Caco-2 (cell line): ENCODE measurements around the gene TMEM37. TPM values are rescaled to one million over a fixed set of nuclear protein-coding genes. Genes with fewer than 3 reads are reported as not detected.

Source experiments
- BruUV-seq: library from RNA; stranded (reverse); fragments of 400-500 nt; replicated peaks from 2 replicates; lab custom pipeline; 2021; lab: Mats Ljungman, UMichigan
- CTCF ChIA-PET: fragments of 300-600 bp; sonication (Branson Sonifier 250); formaldehyde crosslinking; loops from one replicate; lab custom pipeline; 2022; ENCODE audit warnings: antibody characterized with exemption; lab: Charles Lee
- POLR2A ChIA-PET: fragments of 300-600 bp; sonication (Branson Sonifier 250); formaldehyde crosslinking; loops from one replicate; lab custom pipeline; 2022; ENCODE audit warnings: antibody characterized with exemption; lab: Charles Lee
- DNase-seq, 2 experiments: peaks; one replicate each; pipeline versions ENCODE4 v3.0.0 to v3.0.0-alpha.2; 2020 to 2022
- H3K27me3 ChIP-seq: replicated peaks from 2 replicates; pipeline ENCODE4 v1.6.0; 2011; ENCODE audit warnings: low read length; ENCODE audit not compliant: control insufficient read depth, insufficient read depth
- H3K36me3 ChIP-seq: 2 replicates; pipeline ENCODE4 v1.5.1; 2011; ENCODE audit warnings: low read length; ENCODE audit not compliant: control insufficient read depth, insufficient read depth
- H3K4me1 ChIP-seq: fragments of 250-450 bp; sonication (Bioruptor Pico); 2 replicates; pipeline ENCODE4 v1.5.1; 2020; ENCODE audit warnings: mild to moderate bottlenecking
- H3K4me3 ChIP-seq: 2 replicates; pipeline ENCODE4 v1.5.1; 2011; ENCODE audit warnings: low read depth, mild to moderate bottlenecking, control low read depth, low read length
- H3K9me3 ChIP-seq: fragments of 250-450 bp; sonication (Bioruptor Pico); 2 replicates; pipeline ENCODE4 v1.5.1; 2020; ENCODE audit warnings: mild to moderate bottlenecking, moderate library complexity
- H3K27ac Mint-ChIP-seq: one replicate; pipeline ENCODE4 v1.8.0; 2022; ENCODE audit warnings: mixed read lengths; ENCODE audit not compliant: unreplicated experiment
- H3K27me3 Mint-ChIP-seq: one replicate; pipeline ENCODE4 v1.8.0; 2022; ENCODE audit warnings: mixed read lengths; ENCODE audit not compliant: insufficient read depth, unreplicated experiment
- H3K36me3 Mint-ChIP-seq: one replicate; pipeline ENCODE4 v1.8.0; 2022; ENCODE audit warnings: mild to moderate bottlenecking, mixed read lengths; ENCODE audit not compliant: insufficient read depth, unreplicated experiment
- H3K4me1 Mint-ChIP-seq: one replicate; pipeline ENCODE4 v1.8.0; 2022; ENCODE audit warnings: low read depth, mixed read lengths; ENCODE audit not compliant: unreplicated experiment
- H3K4me3 Mint-ChIP-seq: one replicate; pipeline ENCODE4 v1.8.0; 2022; ENCODE audit warnings: mild to moderate bottlenecking, moderate library complexity, mixed read lengths; ENCODE audit not compliant: unreplicated experiment
- H3K9me3 Mint-ChIP-seq: one replicate; pipeline ENCODE4 v1.8.0; 2022; ENCODE audit warnings: mixed read lengths; ENCODE audit not compliant: unreplicated experiment
- intact Hi-C: fragments of 100-400 bp; cut with micrococcal nuclease; formaldehyde crosslinking; loops from one replicate; pipeline ENCODE4 v1.10.0; 2022; ENCODE audit not compliant: unreplicated experiment
- total RNA-seq: library from RNA; stranded (reverse); gene quantifications from 2 replicates; pipeline ENCODE4 v1.2.3, GENCODE V29; 2022
- TF ChIP-seq, protein P1 (sequence below), 2 experiments: fragments of 200-600 bp in 1 of 2; IDR thresholded peaks; 1 replicate in 1 of 2; 2 replicates in 1 of 2; pipeline versions ENCODE4 v1.5.1 to v1.8.0; 2011 to 2022; ENCODE audit warnings: antibody characterized with exemption in 1 of 2, control low read depth in 1 of 2, inconsistent platforms in 1 of 2, low read depth in 1 of 2, low read length in 1 of 2, mild to moderate bottlenecking in 1 of 2, moderate library complexity in 1 of 2; ENCODE audit not compliant: insufficient read depth in 1 of 2, severe bottlenecking in 1 of 2, unreplicated experiment in 1 of 2

TMEM37 gene
- total RNA-seq, 1 experiment from 2014 or later, result 15.8 TPM

DNA sequence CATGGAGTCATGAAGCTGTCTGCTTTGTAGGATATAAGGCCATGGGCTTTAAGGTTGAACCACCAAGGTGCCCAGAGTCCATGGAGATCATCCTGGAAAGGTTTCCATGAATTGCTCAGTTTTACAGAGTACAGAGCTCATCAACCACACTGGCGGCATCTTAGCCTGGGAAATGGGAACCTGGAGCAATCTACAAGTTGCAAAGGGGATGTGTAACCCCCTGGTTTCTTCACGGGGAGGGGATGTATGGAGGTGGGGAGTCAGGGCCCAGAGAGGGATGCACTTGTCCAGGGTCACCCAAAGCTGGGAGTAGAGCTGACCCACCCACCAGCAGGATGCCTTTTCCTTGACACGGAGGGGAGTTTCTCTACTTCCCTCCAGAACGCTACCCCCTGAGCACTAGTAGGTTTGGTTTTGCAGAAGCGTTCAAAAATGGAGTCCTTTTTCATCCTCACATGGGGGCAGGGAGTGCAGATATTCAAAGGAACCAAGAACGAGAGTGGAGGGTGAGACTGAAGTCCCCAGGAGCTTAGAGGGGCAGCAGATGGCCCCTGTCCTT is 7.2 kb downstream of the TMEM37 start:
- ChIA-PET CTCF (no interaction called here), POLR2A (no interaction called here)
- BruUV-seq, result no TSS peak
- Mint-ChIP-seq H3K4me3 (no peak overlapping the region), H3K36me3 (peaks cover 18% of the 10 kb centered on the region), H3K4me1 (peaks cover 27% of the 10 kb centered on the region), H3K27ac (no peak overlapping the region), H3K9me3 (no peaks in the 10 kb centered on the region), H3K27me3 (no peaks in the 10 kb centered on the region)
- Histone ChIP-seq H3K27me3 (no peaks in the 10 kb centered on the region), H3K36me3 (peaks cover 2% of the 10 kb centered on the region; the same call in 1 of the 2 replicates), H3K4me1 (peaks cover 34% of the 10 kb centered on the region), H3K4me3 (no peak overlapping the region), H3K9me3 (no peaks in the 10 kb centered on the region)
- intact Hi-C loops, result no loop called here
- TF ChIP-seq, protein P1, sequence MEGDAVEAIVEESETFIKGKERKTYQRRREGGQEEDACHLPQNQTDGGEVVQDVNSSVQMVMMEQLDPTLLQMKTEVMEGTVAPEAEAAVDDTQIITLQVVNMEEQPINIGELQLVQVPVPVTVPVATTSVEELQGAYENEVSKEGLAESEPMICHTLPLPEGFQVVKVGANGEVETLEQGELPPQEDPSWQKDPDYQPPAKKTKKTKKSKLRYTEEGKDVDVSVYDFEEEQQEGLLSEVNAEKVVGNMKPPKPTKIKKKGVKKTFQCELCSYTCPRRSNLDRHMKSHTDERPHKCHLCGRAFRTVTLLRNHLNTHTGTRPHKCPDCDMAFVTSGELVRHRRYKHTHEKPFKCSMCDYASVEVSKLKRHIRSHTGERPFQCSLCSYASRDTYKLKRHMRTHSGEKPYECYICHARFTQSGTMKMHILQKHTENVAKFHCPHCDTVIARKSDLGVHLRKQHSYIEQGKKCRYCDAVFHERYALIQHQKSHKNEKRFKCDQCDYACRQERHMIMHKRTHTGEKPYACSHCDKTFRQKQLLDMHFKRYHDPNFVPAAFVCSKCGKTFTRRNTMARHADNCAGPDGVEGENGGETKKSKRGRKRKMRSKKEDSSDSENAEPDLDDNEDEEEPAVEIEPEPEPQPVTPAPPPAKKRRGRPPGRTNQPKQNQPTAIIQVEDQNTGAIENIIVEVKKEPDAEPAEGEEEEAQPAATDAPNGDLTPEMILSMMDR (IDR thresholded peaks at IDR 0.05; ENCODE audit: insufficient read depth in 1 of 2, low read depth in 1 of 2, low read length in 1 of 2, severe bottlenecking in 1 of 2, unreplicated experiment in 1 of 2), result no peak
- DNase-seq, result no peak

DNA sequence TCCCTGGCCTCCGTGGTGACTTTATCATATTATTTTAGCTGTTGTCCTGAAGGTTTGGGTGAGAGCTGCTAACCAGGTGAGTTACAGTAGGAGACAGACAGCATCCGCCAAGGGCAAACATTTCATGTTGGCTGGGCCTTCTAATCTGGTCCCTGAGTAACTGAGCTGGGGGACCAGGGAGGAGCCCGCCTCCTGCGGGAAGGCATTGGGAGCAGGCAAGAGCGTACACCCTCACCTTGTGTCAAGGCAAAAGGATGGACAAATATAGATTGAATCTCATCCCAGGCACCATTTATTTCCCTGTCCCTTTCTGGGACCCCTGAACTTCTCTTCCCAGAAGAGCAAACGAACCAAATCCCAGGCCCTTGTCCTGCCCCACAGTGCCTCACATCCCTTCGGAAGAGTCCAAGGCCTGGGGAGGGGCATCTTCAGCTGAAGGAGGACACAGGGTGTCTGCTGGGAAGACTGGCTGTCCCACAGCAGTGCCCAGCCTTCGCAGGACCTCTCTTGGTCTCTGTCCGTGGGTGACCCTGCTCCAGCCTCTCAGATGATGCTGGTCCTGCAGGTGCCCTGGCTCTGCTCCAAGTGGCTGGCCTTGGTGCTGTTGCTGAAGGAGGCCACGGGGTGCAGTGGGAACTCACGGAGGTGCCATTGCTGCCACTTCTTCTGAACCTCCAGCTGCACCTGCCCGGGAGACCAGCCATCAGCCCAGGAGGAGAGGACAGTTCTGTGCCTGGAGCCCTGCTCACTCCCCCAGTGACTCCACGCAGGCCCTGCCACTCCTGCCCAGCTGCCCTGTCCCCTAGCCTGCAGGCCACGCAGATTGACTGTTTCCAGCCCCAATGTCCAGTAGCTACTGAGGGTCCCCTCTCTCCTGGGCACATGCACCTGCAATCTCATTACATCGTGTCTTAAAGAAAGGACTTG is 8.2 kb downstream of the TMEM37 start:
- Mint-ChIP-seq H3K4me3 (no peak overlapping the region), H3K9me3 (no peaks in the 10 kb centered on the region), H3K36me3 (peaks cover 18% of the 10 kb centered on the region), H3K27ac (no peak overlapping the region), H3K27me3 (no peaks in the 10 kb centered on the region), H3K4me1 (peaks cover 21% of the 10 kb centered on the region)
- H3K4me3 ChIP-seq, result no peak overlapping the region
- CTCF ChIA-PET, result no interaction called here
- POLR2A ChIA-PET, result no interaction called here
- H3K4me1 ChIP-seq, result peaks cover 24% of the 10 kb centered on the region
- H3K27me3 ChIP-seq, result no peaks in the 10 kb centered on the region
- TF ChIP-seq, protein P1 (IDR thresholded peaks at IDR 0.05; ENCODE audit: insufficient read depth in 1 of 2, low read depth in 1 of 2, low read length in 1 of 2, severe bottlenecking in 1 of 2, unreplicated experiment in 1 of 2), result no peak
- no peak for DNase-seq
- H3K36me3 ChIP-seq, result peaks cover 2% of the 10 kb centered on the region; the same call in 1 of the 2 replicates
- BruUV-seq, result no TSS peak
- H3K9me3 ChIP-seq, result no peaks in the 10 kb centered on the region
- intact Hi-C loops, result no loop called here

DNA sequence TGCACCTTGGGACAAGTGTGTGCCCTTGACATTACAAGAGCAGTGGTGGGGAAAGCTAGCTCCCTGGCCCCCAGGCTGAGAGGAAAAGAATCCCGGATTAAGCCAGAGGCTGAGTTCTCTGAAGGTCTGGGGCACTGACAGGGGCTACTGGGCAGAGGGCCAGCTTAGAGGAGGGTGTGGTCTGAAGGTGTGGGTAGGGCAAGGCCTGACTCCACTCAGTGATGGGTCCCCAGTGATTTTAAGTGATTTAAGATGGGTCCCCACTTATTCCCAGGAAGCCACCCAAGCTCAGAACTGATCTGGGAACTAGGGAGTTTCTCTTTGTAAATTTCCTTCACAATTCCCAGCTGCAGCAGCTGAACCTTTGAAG is 8.8 kb downstream of the TMEM37 start:
- Mint-ChIP-seq H3K4me1 (peaks cover 16% of the 10 kb centered on the region), H3K4me3 (no peak overlapping the region), H3K27me3 (no peaks in the 10 kb centered on the region), H3K27ac (no peak overlapping the region), H3K9me3 (no peaks in the 10 kb centered on the region), H3K36me3 (peaks cover 18% of the 10 kb centered on the region)
- DNase-seq, result no peak
- intact Hi-C loops, result no loop called here
- no peaks in the 10 kb centered on the region for H3K27me3 ChIP-seq
- POLR2A ChIA-PET, result no interaction called here
- BruUV-seq, result no TSS peak
- CTCF ChIA-PET, result no interaction called here
- TF ChIP-seq, protein P1 (IDR thresholded peaks at IDR 0.05; ENCODE audit: insufficient read depth in 1 of 2, low read depth in 1 of 2, low read length in 1 of 2, severe bottlenecking in 1 of 2, unreplicated experiment in 1 of 2), result no peak
- H3K9me3 ChIP-seq, result no peaks in the 10 kb centered on the region
- H3K36me3 ChIP-seq, result peaks cover 2% of the 10 kb centered on the region; the same call in 1 of the 2 replicates
- no peak overlapping the region for H3K4me3 ChIP-seq
- H3K4me1 ChIP-seq, result peaks cover 18% of the 10 kb centered on the region
